GM12878 (cell line): Measurements from ENCODE around the gene CTCFL. TPM values are rescaled to one million over a fixed set of nuclear protein-coding genes. Genes with fewer than 3 reads are reported as not detected.

Source experiments
- ATAC-seq: fragments of 200-7000 bp; cut with Tn5 transposase; 3 replicates; pipeline ENCODE4 v1.9.1; 2020; ENCODE audit warnings: mild to moderate bottlenecking, moderate library complexity
- BruUV-seq: library from RNA; stranded (reverse); fragments of 400-500 nt; replicated peaks from 2 replicates; lab custom pipeline; 2021; lab: Mats Ljungman, UMichigan
- CTCF ChIA-PET: fragments of 300-600 bp; sonication (Branson Sonifier 250); formaldehyde crosslinking; extraction: SDS; loops from one replicate; lab custom pipeline; 2021; ENCODE audit warnings: inconsistent platforms; lab: Yijun Ruan, JAX
- POLR2A ChIA-PET: fragments of 350-600 bp; formaldehyde crosslinking; extraction: SDS; loops from one replicate; lab custom pipeline; 2021; ENCODE audit warnings: inconsistent platforms; lab: Charles Lee
- RAD21 ChIA-PET: fragments of 300-600 bp; sonication (Branson Sonifier 250); formaldehyde crosslinking; loops from one replicate; lab custom pipeline; 2023; ENCODE audit warnings: antibody characterized with exemption; ENCODE audit not compliant: unreplicated experiment; lab: Charles Lee
- SMC1A ChIA-PET: fragments of 300-600 bp; sonication (Branson Sonifier 250); formaldehyde crosslinking; loops from one replicate; lab custom pipeline; 2023; ENCODE audit not compliant: unreplicated experiment, uncharacterized antibody; lab: Charles Lee
- DNase-seq: peaks from one replicate; pipeline ENCODE4 v3.0.0-alpha.2; 2011; ENCODE audit warnings: low read depth, low spot score
- FAIRE-seq: peaks from 3 replicates; lab custom pipeline; 2011; peaks lifted over from hg19 to GRCh38; lab: Jason Lieb, UNC
- H2AFZ ChIP-seq: 2 replicates; pipeline ENCODE4 v1.6.0; 2011; ENCODE audit warnings: low read depth, low read length, control low read depth; ENCODE audit not compliant: control insufficient read depth
- H3K27ac ChIP-seq: 2 replicates; pipeline ENCODE4 v1.5.1; 2011; ENCODE audit warnings: control low read depth; ENCODE audit not compliant: control insufficient read depth, insufficient read depth
- H3K27me3 ChIP-seq, 2 experiments: replicated peaks in 1 of 2; 2 replicates each; pipeline versions ENCODE4 v1.6.0 to v1.6.1; 2011; ENCODE audit warnings: low read length in 1 of 2; ENCODE audit not compliant: control insufficient read depth in 2 of 2, insufficient read depth in 2 of 2
- H3K36me3 ChIP-seq, 2 experiments: 2 replicates each; pipeline ENCODE4 v1.5.1; 2011; ENCODE audit warnings: low read length in 1 of 2; ENCODE audit not compliant: control insufficient read depth in 2 of 2, insufficient read depth in 2 of 2
- H3K4me1 ChIP-seq: 2 replicates; pipeline ENCODE4 v1.6.1; 2011; ENCODE audit warnings: mild to moderate bottlenecking, low read length, moderate library complexity, mixed read lengths; ENCODE audit not compliant: control insufficient read depth, insufficient read depth
- H3K4me2 ChIP-seq: 2 replicates; pipeline ENCODE4 v1.6.0; 2011; ENCODE audit warnings: control low read depth; ENCODE audit not compliant: control insufficient read depth, insufficient read depth
- H3K4me3 ChIP-seq: fragments of 200-600 bp; sonication (generic); 2 replicates; pipeline ENCODE4 v1.5.1; 2016
- H3K79me2 ChIP-seq: 2 replicates; pipeline ENCODE4 v1.6.0; 2011; ENCODE audit warnings: low read length; ENCODE audit not compliant: control insufficient read depth, insufficient read depth
- H3K9ac ChIP-seq: 2 replicates; pipeline ENCODE4 v1.8.0; 2011; ENCODE audit warnings: low read length, control low read depth, mixed read lengths; ENCODE audit not compliant: control insufficient read depth, insufficient read depth
- H3K9me3 ChIP-seq: replicated peaks from 3 replicates; pipeline ENCODE4 v1.5.1; 2011; ENCODE audit warnings: mild to moderate bottlenecking, low read length; ENCODE audit not compliant: control insufficient read depth, insufficient read depth
- H4K20me1 ChIP-seq: 2 replicates; pipeline ENCODE4 v1.6.0; 2011; ENCODE audit not compliant: control insufficient read depth, insufficient read depth
- BRCA1 ChIP-seq: IDR thresholded peaks from 2 replicates; pipeline ENCODE4 v1.6.1; 2011; ENCODE audit warnings: low read depth, low read length, improper control_type of control experiment
- EED ChIP-seq: sonication (generic); IDR thresholded peaks from 2 replicates; pipeline ENCODE4 v1.6.1; 2016; ENCODE audit warnings: antibody characterized with exemption, low read depth
- NFIC ChIP-seq: IDR thresholded peaks from 2 replicates; pipeline ENCODE4 v1.6.1; 2012; ENCODE audit warnings: low read depth, mild to moderate bottlenecking, inconsistent platforms, low read length, moderate library complexity
- NFYA ChIP-seq: IDR thresholded peaks from 2 replicates; pipeline ENCODE4 v1.6.1; 2011; ENCODE audit warnings: low read depth, mild to moderate bottlenecking, low read length, improper control_type of control experiment, borderline replicate concordance
- RAD21 ChIP-seq: IDR thresholded peaks from 2 replicates; pipeline ENCODE4 v1.6.1; 2011; ENCODE audit warnings: mild to moderate bottlenecking, low read depth, low read length, moderate library complexity; ENCODE audit not compliant: insufficient read depth
- RUNX3 ChIP-seq: IDR thresholded peaks from 2 replicates; pipeline ENCODE4 v1.6.1; 2012; ENCODE audit warnings: low read length, inconsistent platforms
- SMARCA5 ChIP-seq: fragments of 450-650 bp; IDR thresholded peaks from 2 replicates; pipeline ENCODE4 v1.6.1; 2017; ENCODE audit warnings: mild to moderate bottlenecking
- STAT1 ChIP-seq: fragments of 450-650 bp; conservative IDR thresholded peaks from 2 replicates; pipeline ENCODE4 v1.6.1; 2014; ENCODE audit warnings: antibody characterized with exemption, mild to moderate bottlenecking
- ZNF384 ChIP-seq: IDR thresholded peaks from 2 replicates; pipeline ENCODE4 v1.6.1; 2012; ENCODE audit warnings: low read depth, mild to moderate bottlenecking, low read length, improper control_type of control experiment, borderline replicate concordance
- ZSCAN29 ChIP-seq: fragments of 450-650 bp; IDR thresholded peaks from 2 replicates; pipeline ENCODE4 v1.6.1; 2017; ENCODE audit warnings: mild to moderate bottlenecking, moderate library complexity
- WGBS: methylation state at CpG from one replicate; pipeline ENCODE4 v1.1.6; 2016; ENCODE audit warnings: low lambda C conversion rate; ENCODE audit not compliant: insufficient replicate concordance, insufficient coverage; ENCODE audit errors: missing lambda C conversion rate; 5-methylcytosine and 5-hydroxymethylcytosine counted together
- in situ Hi-C: fragments of 300-500 bp; cut with MboI; formaldehyde crosslinking; loops from 9 replicates; pipeline ENCODE4 v1.14.3; 2018; ENCODE audit warnings: mixed read lengths
- intact Hi-C: fragments of 100-400 bp; cut with micrococcal nuclease; formaldehyde crosslinking; loops from one replicate; pipeline ENCODE4 v1.14.2; 2022; ENCODE audit not compliant: unreplicated experiment
- polyA plus RNA-seq, 11 experiments: library from polyadenylated mRNA; depleted of rRNA in 4 of 11; unstranded in 6 of 11; stranded (reverse) in 5 of 11; fragments of >200 nt; fragmentation: Nextera tagmentation in 4 of 11; fragmentation: Illumina TruSeq in 1 of 11; extraction: Ambion mirVana in 4 of 11; extraction: Trizol in 1 of 11; gene quantifications; 1 replicate in 1 of 11; 2 replicates in 10 of 11; pipeline versions ENCODE4 v1.2.1 to v1.2.3, GENCODE V29; 2011 to 2016; ENCODE audit warnings: inconsistent platforms in 2 of 11, missing spikeins in 2 of 11, low read depth in 1 of 11
- total RNA-seq, 4 experiments: library from RNA; depleted of rRNA in 3 of 4; stranded (reverse); fragments of >200 nt in 3 of 4; fragmentation: Illumina TruSeq in 1 of 4; extraction: Trizol in 1 of 4; gene quantifications; 2 replicates each; pipeline versions ENCODE4 v1.2.1 to v1.2.3, GENCODE V29; 2013 to 2021
- TF ChIP-seq, protein P1 (sequence below): IDR thresholded peaks from 2 replicates; pipeline ENCODE4 v1.6.1; 2011; ENCODE audit warnings: mild to moderate bottlenecking, low read depth, low read length, moderate library complexity; ENCODE audit not compliant: insufficient replicate concordance
- TF ChIP-seq, protein P2 (sequence below): fragments of 450-650 bp; IDR thresholded peaks from 2 replicates; pipeline ENCODE4 v1.6.1; 2017; ENCODE audit warnings: mild to moderate bottlenecking, moderate library complexity
- TF ChIP-seq, protein P3 (sequence below): IDR thresholded peaks from 2 replicates; pipeline ENCODE4 v1.6.1; 2012; ENCODE audit warnings: low read depth, low read length, improper control_type of control experiment

Gene CTCFL
- total and polyA plus RNA-seq, 10 of the 15 experiments (the other 5 are each of a cell fraction or from before 2014, with no cell fraction given): 0.06 to 0.20 (median 0.11) TPM; not detected in 4

DNA sequence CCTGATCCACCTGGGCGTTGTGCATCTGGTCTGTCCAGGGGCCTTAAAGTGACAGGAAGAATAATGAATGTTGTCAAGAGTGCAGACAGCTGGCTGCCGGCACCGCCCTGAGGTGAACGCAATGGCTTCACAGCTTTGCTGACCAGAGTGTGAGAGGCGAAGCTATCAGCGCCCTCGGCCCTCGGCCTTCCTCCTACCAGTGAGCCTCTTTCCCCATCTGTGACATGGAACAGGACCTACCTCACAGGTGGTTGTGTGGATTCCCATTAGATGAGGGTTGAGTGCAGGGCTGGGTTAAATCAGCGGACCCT is 54.8 kb downstream of the CTCFL start:
- in situ Hi-C loops: loop anchor here (10.0 kb wide), 1 partner anchor 985 kb away; no protein-coding TSS in a partner anchor
- ChIA-PET RAD21 (interaction anchor here (0.8 to 1.8 kb wide), 10 partner anchors 9 to 79 kb away, joined by 3 to 12 read pairs (median 6); partner anchors contain the start of gene RBM38), SMC1A (interaction anchor here (0.8 to 6.4 kb wide), 17 partner anchors 8 to 78 kb away, joined by 3 to 49 read pairs (median 4); no protein-coding TSS in a partner anchor), POLR2A (interaction anchor here (0.6 to 1.9 kb wide), 10 partner anchors 8 to 81 kb away, joined by 3 to 9 read pairs (median 4); partner anchors contain the start of gene RBM38), CTCF (interaction anchor here (0.8 to 1.8 kb wide), 12 partner anchors 10 to 80 kb away, joined by 4 to 7 read pairs (median 5); partner anchors contain the start of gene RBM38)
- no peak overlapping the region for H2AFZ ChIP-seq
- 56% methylated on average over 9 of the region's 9 CpGs for WGBS
- H3K27me3 ChIP-seq: no peaks in the 10 kb centered on the region
- no peaks in the 10 kb centered on the region for H4K20me1 ChIP-seq
- H3K9me3 ChIP-seq: peaks cover 1% of the 10 kb centered on the region; the same call in 1 of the 3 replicates
- TF ChIP-seq ZSCAN29: no peak
- TF ChIP-seq BRCA1: no peak
- TF ChIP-seq RUNX3: no peak
- no peak for TF ChIP-seq RAD21
- no peak for TF ChIP-seq SMARCA5
- TF ChIP-seq, protein P1, sequence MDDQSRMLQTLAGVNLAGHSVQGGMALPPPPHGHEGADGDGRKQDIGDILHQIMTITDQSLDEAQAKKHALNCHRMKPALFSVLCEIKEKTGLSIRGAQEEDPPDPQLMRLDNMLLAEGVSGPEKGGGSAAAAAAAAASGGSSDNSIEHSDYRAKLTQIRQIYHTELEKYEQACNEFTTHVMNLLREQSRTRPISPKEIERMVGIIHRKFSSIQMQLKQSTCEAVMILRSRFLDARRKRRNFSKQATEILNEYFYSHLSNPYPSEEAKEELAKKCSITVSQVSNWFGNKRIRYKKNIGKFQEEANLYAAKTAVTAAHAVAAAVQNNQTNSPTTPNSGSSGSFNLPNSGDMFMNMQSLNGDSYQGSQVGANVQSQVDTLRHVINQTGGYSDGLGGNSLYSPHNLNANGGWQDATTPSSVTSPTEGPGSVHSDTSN: no peak
- no peak for TF ChIP-seq NFYA
- TF ChIP-seq ZNF384: no peak
- TF ChIP-seq, protein P2, sequence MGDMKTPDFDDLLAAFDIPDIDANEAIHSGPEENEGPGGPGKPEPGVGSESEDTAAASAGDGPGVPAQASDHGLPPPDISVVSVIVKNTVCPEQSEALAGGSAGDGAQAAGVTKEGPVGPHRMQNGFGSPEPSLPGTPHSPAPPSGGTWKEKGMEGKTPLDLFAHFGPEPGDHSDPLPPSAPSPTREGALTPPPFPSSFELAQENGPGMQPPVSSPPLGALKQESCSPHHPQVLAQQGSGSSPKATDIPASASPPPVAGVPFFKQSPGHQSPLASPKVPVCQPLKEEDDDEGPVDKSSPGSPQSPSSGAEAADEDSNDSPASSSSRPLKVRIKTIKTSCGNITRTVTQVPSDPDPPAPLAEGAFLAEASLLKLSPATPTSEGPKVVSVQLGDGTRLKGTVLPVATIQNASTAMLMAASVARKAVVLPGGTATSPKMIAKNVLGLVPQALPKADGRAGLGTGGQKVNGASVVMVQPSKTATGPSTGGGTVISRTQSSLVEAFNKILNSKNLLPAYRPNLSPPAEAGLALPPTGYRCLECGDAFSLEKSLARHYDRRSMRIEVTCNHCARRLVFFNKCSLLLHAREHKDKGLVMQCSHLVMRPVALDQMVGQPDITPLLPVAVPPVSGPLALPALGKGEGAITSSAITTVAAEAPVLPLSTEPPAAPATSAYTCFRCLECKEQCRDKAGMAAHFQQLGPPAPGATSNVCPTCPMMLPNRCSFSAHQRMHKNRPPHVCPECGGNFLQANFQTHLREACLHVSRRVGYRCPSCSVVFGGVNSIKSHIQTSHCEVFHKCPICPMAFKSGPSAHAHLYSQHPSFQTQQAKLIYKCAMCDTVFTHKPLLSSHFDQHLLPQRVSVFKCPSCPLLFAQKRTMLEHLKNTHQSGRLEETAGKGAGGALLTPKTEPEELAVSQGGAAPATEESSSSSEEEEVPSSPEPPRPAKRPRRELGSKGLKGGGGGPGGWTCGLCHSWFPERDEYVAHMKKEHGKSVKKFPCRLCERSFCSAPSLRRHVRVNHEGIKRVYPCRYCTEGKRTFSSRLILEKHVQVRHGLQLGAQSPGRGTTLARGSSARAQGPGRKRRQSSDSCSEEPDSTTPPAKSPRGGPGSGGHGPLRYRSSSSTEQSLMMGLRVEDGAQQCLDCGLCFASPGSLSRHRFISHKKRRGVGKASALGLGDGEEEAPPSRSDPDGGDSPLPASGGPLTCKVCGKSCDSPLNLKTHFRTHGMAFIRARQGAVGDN: no peak
- no peak for TF ChIP-seq STAT1
- TF ChIP-seq EED: no peak
- no peak for TF ChIP-seq NFIC
- TF ChIP-seq, protein P3, sequence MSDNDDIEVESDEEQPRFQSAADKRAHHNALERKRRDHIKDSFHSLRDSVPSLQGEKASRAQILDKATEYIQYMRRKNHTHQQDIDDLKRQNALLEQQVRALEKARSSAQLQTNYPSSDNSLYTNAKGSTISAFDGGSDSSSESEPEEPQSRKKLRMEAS: no peak
- intact Hi-C loops: no loop called here
- H3K27ac ChIP-seq: no peak overlapping the region
- no peak overlapping the region for H3K4me2 ChIP-seq
- FAIRE-seq (no peak), DNase-seq (no peak), ATAC-seq (0 out of 3 replicates have a peak, but pooled peaks have one; percentile 8)
- H3K4me3 ChIP-seq: no peak overlapping the region
- no peaks in the 10 kb centered on the region for H3K36me3 ChIP-seq
- no peaks in the 10 kb centered on the region for H3K79me2 ChIP-seq
- H3K4me1 ChIP-seq: peaks cover 42% of the 10 kb centered on the region
- no peak overlapping the region for H3K9ac ChIP-seq
- no TSS peak for BruUV-seq
